Measurements from ENCODE around the gene SLC39A9.
"Not testable (repeated sequence)": the region's sequence is repeated elsewhere in the genome, so short reads cannot be mapped to it uniquely, and the experiment has no call there.

Gene SLC39A9

DNA sequence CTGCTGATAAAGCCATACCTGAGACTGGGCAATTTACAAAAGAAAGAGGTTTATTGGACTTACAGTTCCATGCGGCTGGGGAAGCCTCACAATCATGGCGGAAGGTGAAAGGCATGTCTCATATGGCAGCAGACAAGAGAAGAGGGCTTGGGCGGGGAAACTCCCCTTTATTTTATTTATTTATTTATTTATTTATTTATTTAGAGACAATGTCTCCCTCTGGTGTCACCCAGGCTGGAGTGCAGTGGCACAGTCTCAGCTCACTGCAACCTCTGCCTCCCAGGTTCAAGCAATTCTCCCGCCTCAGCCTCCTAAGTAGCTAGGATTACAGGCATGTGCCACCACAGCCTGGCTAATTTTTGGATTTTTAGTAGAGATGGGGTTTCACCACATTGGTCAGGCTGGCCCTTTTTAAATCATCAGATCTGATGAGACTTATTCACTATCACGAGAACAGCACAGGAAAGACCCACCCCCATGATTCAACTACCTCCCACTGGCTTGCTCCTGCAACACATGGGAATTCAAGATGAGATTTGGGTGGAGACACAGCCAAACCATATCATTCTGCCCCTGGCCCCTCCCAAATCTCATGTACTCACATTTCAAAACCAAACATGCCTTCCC lies 78.4 kb downstream of the SLC39A9 start:
- peak; percentile 38 for DNase-seq (ENCODE audit: low spot score)

DNA sequence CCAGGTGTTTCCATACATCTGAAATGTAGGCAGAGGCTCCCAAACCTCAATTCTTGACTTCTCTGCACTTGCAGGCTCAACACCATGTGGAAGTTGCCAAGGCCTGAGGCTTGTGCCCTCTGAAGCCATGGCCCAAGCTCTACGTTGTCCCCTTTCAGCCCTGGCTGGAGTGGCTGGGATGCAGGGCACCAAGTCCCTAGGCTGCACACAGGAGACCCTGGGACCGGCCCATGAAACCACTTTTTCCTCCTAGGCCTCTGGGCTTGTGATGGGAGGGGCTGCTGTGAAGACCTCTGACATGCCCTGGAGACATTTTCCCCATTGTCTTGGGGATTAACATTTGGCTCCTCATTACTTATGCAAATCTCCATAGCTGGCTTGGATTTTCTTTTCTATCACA lies 79.6 kb downstream of the SLC39A9 start:
- not testable (repeated sequence) for DNase-seq (ENCODE audit: low spot score)

- no peak for DNase-seq (ENCODE audit: low spot score)
Observed at GRCh38 chr14:69479696-69480095, 81.2 kb downstream of the SLC39A9 start.

- DNase-seq (ENCODE audit: low spot score), result no peak
Observed at GRCh38 chr14:69480136-69480535, 81.6 kb downstream of the SLC39A9 start.

GRCh38 chr14:69481815-69482568 lies 83.5 kb downstream of the SLC39A9 start:
- DNase-seq (ENCODE audit: low spot score), result no peak

DNA sequence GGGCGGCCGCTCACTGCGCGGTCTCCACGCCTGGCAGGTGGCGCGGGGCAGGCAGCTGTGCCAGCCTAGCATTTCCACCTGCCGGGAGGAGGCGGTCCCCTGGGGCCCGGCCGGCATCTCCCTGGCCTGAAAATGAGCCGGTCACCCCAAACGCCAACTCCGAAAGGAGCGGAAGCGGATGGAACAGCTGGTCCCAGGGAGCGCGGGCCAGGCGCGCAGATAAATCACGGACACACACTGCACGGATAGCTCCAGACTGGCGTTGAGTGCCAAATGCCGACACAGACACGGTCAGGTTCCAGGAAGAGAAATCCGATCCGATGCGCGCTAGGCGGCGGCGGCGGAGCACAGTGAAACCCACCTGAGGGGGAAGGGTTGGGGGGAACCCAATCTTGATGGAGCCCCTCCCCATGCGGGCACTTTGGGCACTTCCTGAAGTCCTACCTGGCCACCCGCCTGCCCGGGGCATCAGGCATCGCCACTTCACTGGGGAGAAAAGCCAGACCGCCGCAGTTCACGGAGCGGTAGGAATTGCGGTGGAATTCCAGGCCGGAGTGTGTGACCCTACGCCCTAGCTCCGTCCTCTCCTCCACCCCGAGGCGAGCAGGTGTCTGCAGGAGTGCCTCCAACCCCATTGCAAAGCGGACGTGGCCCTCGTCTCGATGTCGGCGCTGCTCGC lies 85.4 kb downstream of the SLC39A9 start:
- peak; percentile 60 for DNase-seq (ENCODE audit: low spot score)

DNA sequence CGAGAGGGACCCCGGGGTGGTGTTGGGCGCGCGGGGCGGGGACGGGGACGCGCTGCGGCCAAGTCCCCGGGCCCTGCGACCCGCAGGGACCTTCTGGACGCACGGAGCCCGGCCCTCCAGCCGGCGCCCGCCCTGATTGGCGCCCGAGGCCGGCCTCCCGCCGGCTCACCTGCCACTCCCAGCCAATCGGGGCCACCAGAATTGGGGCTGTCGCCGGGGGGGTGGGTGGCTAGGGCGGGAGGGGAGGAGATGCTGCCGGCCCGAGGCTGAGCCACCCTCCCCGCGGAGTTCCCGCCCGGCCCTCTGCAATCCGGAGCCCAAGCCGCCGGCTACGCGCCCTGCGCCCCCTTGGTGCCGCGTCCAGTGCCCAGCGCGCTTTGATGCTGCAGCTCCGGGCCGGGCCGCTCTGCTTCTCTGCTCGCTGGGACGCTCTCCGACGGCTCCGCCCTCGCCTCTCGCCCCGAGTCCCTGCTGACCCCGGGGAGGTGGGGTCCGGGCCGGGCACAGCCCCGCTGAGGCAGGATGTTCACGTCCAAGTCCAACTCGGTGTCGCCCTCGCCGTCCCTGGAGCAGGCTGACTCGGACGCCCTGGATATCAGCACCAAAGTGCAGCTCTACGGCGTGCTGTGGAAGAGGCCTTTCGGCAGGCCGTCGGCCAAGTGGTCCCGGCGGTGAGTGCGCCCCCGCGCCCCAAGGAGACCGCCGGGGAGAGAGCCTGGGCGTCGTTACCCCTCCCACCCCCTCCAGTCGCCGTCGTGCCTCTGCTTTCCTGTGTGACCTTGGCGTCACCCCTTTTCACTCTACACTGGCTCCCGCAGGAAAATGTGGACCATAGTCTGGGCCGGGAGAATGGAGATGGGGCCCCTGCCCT lies 86.2 kb downstream of the SLC39A9 start, which contains the start of gene PLEKHD1:
PLEKHD1 (plus strand) TSS at position 285 of the 871 bp plus-strand sequence; CDS start at position 523, 238 bp downstream.
- peak; percentile 52 for DNase-seq (ENCODE audit: low spot score)

DNA sequence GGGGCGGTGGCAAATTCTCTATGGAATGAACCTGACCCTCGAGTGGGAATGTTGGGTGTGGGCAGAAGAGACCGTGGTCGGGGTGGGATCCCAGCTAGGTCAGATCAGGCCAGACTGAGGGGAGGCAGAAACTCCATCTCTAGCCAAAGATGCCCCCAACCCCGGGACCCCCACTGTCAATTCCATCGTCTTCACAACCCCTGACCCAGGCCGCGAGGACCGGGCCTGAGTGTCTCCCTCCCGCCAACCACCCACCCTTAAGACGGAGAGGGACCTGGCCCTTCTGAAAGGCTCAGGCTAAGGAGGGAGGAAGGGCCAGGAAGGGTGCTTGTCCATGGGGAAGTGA lies 86.8 kb downstream of the SLC39A9 start:
- no peak for DNase-seq (ENCODE audit: low spot score)

DNA sequence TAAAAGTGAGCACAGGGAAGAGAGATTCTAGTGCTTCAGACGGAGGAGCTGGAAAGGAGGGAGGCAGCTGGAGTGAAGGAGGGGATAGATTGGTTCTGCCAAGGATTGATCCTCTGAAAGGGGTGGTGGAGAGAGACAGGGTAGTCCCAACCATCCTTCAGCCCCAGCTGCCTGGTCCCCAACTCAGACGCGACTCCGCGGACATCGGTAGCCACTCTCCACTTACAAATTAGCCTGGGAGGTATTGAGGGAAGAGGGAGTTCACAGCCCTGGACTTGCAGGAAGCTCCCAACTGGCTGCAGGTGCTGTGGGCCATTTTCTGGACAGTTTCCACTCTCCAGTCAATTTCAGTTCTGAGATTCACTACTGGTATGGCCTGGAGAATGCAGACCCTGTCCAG lies 87.2 kb downstream of the SLC39A9 start:
- DNase-seq (ENCODE audit: low spot score), result no peak

DNA sequence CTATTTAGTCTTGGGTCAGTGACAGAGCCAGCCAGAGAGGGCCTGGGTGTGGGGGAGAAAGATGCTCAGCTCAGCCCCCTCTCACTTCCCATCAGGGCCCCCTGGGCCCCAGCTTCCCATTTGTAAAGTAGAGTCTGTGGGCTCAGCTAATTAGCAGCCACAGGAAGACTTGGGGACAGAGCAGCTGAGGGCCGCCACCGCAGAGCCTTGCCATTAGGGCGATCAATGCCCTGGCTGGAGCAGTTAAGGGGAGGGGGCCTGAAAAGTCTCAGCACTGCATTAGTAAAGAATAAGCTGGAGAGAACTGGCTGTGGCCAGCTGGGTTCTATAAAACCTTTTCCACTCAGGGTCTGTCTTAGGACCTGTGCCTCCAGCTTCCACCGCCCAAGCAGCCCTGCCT lies 88.7 kb downstream of the SLC39A9 start:
- DNase-seq (ENCODE audit: low spot score), result no peak

- no peak for DNase-seq (ENCODE audit: low spot score)
Observed at GRCh38 chr14:69487771-69488170, 89.3 kb downstream of the SLC39A9 start.

DNA sequence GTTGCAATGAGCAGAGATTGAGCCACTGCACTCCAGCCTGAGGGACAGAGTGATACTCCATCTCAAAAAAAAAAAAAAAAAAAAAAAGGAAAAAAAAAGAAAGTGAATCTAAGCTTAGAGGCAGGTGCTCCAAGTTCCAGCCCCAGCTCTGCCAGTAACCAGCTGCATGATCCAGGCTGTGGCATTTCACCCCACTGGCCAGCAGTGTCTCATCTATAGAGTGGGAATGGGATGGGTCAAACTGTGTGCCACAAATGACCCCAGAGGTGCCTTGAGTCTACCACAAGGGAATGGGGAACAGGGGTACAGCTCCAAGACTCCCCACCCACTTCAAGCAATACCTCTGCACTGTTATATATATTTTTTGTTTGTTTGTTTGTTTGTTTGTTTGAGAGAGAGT lies 91.0 kb downstream of the SLC39A9 start:
- DNase-seq (ENCODE audit: low spot score), result no peak

- DNase-seq (ENCODE audit: low spot score), result no peak
Observed at GRCh38 chr14:69490219-69490918, 91.9 kb downstream of the SLC39A9 start.

- DNase-seq (ENCODE audit: low spot score), result no peak
Observed at GRCh38 chr14:69491193-69491592, 92.7 kb downstream of the SLC39A9 start.

- DNase-seq (ENCODE audit: low spot score), result no peak
Observed at GRCh38 chr14:69493038-69493437, 94.5 kb downstream of the SLC39A9 start.

GRCh38 chr14:69493791-69494190 lies 95.3 kb downstream of the SLC39A9 start:
- DNase-seq (ENCODE audit: low spot score), result no peak

DNA sequence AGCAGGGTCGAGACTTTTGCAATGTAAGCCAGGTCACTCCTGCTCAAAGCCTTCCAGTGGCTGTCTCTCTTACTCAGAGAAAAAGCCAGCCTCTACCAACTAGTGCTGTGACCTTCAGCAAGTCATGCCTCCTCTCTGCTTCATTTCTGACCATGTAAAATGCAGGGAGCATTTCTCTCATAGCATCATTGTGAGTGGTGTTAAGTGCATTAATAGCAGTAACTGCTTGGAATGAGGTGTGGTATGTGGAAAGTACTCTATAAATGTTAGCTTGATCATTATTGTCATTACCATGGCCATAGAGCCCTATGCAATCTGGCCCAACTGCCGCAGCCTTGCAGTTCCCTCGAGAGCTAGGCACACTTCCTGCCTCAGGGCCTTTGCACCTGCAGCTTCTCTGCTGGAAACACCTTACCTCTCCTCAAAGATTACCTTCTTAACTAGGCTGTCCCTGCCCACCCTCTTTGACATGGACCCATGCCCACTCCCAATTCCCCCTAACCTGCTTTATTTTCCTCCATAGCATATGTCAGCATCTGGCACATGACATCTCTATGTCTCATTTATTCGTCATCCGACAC lies 96.9 kb downstream of the SLC39A9 start:
- DNase-seq (ENCODE audit: low spot score), result no peak

GRCh38 chr14:69497866-69498265 lies 99.4 kb downstream of the SLC39A9 start:
- not testable (repeated sequence) for DNase-seq (ENCODE audit: low spot score)

DNA sequence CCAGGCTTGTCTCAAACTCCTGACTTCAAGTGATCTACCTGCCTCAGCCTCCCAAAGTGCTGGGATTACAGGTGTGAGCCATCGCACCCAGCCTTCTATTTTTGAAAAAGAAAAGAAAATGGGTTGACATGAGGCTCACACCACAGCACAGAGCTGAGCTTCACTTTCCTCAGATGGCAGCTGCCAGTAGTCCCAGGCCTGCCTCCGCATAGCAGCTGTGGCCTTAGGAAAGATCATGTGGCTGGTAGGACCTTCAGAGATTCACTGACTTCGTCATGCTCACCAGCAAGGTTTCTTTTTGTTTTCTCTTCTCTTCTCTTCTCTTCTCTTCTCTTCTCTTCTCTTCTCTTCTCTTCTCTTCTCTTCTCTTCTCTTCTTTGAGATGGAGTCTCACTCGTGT lies 99.8 kb downstream of the SLC39A9 start:
- DNase-seq (ENCODE audit: low spot score), result not testable (repeated sequence)

DNA sequence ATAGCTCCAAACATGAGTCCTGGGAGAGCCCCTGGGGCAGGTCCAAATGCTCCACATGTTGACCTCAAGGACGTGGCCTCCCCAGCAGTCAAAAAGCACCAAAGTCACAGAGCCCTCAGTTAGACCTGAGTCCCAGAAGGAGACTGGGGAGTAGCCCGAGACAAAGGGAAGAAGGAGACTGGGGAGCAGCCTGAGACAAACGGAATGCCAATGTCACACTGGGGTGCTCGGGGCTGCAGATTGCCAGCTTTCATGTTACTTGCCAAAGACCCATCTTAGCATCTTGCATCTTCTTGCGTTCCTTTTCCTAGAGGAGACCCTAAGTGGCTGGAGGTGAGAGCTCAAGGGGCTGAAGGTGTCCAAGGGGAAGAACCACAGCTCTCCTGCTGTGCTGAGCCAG lies 100.9 kb downstream of the SLC39A9 start:
- DNase-seq (ENCODE audit: low spot score), result no peak

- DNase-seq (ENCODE audit: low spot score), result no peak
Observed at GRCh38 chr14:69500096-69500495, 101.6 kb downstream of the SLC39A9 start.
